Measurements from ENCODE around the gene CRADD.

Gene CRADD

DNA sequence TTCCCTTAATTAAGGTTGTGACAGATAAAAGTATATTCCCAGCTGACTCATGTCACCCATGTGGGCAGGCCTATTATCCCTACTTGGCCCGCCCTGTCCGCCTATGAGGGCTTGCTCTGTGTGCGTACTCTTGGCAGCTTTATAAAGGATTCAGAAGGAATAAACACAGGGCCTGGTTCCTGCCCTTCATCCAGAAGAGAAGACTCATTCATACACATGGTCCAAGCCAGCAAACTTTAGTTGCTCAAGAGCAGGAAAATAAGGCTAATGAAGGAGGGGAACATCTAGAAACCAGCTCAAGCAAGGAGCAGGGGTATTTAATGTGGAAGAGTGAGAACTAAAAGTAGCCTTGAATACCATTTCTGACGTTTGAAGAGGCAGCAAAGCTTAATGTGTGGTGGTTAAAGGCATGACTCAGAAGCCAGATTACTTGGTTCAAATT lies 141.9 kb downstream of the CRADD start:
- no peak for DNase-seq

- no peak for DNase-seq
Measured at GRCh38 chr12:93823616-93824391, 146.6 kb downstream of the CRADD start.

DNA sequence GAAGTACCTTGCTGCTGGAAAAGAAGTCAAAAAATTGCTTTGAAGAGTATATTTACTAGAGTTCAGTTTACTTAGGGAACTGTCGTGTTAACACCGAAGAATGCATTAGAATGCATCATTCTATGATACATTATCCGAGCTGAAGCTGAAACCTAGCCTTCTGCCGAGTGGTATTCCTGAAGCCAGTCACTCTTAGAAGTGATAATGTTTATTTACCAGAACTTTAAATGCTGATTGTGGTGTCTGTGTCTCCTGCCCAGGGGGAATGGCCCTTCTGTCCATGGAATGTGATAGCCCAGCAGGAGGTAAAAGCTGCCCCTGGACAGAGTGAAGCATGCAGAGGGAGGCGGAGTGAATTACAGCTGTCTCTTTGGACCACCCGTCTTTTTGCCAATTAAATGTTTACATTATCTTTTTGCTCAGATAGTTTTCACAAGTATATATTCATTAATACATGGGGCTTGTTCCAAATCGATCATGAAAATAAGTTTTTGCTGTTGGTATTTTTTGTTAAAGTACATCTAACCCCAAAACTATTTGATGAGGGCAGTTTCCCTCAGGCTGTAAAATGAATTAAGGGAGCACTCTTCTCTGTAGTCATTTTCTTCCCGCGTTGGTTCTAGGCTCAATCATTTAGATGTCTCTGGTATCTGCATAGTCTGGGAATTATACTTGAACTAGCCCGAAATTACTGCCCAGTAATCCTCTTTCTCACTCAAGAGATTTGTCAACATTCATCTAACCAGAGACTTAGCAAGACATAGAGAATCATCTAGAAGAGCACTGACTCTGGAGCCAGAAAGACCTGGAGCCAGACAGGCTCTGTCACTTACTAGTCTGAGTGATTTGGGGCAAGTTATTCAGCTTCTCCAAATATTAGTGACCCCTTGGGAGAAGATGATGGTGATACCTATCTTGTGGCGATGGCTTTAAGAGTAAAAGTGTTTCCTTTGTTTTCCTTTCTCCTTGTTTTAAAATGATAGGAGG lies 147.6 kb downstream of the CRADD start:
- no peak for DNase-seq

- DNase-seq, result no peak
Measured at GRCh38 chr12:93825501-93825888, 148.3 kb downstream of the CRADD start.

DNA sequence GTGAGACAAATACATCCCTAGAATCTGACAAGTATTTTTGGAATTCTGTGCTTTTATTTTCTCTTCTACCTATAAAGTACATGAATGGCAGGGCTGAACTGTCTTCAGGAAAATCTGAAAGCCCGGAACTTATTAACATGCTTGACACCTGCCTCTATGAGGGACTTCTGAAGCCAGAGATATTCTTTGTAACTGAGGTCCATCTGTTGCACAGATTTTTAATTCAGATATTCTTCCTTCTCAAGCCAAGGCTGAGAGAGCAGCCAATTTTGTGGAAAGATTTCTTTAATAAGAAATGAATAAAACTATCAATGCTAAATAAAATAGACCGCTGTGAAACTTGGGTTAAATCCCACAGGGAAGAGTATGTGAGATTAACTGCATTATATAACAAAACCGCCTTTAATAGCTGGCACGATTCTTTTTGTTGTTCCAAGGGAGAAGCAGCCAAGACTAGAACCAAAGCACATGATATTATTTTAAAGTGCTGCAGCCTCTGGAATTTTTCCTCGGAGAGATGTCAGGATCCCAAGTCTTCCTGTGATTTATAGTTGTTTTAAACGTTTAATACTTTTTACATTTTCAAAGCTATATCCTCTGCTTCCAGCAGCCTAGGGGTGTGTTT lies 148.9 kb downstream of the CRADD start:
- DNase-seq, result no peak

GRCh38 chr12:93827179-93827578 lies 150.0 kb downstream of the CRADD start:
- no peak for DNase-seq

DNA sequence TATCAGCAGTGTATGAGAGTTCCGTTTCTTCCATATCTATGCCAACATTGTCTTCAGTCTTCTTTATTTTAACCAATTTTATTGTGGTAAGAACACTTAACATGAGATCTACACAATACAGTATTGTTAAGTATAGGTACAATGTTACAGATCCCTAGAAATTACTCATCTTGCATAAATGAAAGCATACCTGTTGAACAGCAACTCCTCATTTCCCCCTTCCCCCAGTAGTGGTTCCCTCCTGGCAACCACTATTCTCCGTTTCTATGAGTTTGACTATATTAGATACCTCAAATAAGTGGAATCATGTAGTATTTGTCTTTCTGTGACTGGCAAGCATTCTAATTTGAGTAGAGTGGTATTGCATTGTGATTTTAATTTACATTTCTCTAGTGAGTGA lies 150.5 kb downstream of the CRADD start:
- DNase-seq, result no peak

DNA sequence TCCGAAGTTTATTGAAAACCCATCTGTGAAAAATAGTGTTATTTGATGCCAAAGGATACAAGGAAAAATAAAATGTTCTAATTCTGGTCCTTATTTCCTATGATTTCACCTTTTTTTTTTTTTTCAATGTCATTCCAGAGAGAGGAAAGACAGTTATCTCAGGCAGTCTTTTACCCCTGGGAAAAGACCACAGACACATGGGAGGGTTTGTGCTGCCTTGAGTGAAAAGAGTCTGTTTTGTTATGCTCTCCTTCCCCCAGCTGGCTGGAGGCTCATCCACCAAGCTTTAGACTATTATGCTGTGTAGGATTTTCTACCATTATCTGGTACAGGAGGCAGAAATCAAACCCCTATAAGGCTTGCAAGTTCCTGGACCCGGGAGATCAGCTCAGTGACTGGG lies 151.8 kb downstream of the CRADD start:
- no peak for DNase-seq

DNA sequence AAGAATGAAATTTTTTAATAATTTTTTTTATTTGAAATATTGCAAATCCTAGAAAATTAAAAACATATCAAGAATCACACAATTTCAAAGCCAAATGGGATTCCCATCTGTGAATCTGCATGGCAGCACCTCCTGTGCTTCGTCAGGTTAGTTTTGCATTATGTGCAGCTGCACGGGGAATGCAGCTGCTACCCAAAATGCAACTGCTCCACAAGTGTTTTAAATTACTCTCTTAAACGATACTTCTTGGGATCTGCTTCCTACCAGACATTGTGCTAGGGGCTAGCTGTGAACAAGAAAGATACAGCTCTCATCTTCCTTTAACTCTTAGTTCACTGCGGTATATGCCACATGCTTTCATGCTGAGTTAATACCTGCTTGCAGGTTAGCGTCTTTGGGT lies 154.2 kb downstream of the CRADD start:
- no peak for DNase-seq

DNA sequence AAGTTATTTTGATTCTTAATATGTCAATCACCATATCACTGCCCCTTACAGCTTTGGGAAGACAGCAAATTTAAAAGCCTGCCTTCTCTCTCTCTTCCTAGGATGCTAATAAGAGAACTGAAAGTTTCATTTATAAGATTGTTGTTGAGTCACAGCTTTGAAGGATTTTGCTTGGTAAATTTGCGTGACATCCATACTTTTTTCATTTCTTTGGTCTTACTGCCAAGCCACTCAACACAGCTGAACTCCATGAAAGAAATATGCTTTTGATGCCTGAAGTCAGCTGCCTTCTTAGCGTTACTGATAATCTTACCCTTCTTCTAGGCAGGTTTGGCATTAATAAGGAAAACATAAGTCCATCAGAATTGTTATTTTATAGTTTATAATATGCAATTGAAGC lies 155.0 kb downstream of the CRADD start:
- no peak for DNase-seq

DNA sequence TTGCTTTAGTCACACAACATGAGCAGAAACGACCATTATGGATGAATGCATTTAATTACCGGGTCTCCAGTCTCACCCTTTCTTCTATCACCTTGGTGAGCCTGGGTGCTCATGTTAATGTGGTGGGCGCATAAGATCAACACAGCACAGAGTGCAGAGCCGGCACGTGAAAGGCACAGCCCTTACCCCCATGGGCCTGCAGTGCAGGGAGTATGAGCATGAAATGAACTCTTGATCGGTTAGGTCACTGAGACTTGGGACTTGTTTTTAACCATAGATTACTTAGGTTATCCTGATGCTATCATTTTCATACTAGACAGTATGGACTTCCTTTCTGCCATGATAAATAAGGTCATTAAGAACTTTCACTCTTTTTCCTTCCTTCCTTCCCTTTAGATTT lies 156.8 kb downstream of the CRADD start:
- DNase-seq, result no peak

DNA sequence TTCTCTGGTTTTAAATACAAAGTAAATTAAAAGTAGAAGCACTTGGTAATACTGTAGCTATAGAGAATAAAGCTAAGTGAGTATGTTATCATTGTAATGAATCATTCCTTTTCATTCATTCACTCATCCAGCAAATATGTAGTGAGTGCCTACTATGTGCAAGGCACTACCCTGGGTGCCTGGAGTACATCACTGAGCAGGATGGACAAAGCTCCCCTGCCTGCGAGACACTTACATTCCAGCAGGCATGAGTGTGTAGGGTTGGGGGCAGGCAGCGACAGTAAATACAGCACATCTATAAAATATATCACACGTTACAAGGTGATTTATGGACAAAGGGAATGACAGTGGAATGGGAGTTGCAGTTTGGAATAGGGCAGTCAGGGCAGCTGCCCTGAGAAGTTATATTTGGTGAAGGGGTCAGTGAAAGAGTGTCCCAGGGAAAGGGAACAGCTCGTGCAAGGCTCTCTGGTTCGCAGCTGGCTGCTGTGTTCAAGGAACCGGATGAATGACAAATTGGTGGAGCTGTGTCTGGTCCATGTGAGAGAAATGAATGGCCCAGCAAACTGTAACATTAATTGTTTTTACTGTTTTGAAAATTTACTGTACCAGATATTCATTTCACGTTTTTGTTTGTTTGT lies 159.6 kb downstream of the CRADD start:
- DNase-seq, result no peak

- DNase-seq, result no peak
Measured at GRCh38 chr12:93838193-93838592, 161.0 kb downstream of the CRADD start.

- no peak for DNase-seq
Measured at GRCh38 chr12:93839064-93839463, 161.9 kb downstream of the CRADD start.

GRCh38 chr12:93841671-93842070 lies 164.5 kb downstream of the CRADD start:
- no peak for DNase-seq

DNA sequence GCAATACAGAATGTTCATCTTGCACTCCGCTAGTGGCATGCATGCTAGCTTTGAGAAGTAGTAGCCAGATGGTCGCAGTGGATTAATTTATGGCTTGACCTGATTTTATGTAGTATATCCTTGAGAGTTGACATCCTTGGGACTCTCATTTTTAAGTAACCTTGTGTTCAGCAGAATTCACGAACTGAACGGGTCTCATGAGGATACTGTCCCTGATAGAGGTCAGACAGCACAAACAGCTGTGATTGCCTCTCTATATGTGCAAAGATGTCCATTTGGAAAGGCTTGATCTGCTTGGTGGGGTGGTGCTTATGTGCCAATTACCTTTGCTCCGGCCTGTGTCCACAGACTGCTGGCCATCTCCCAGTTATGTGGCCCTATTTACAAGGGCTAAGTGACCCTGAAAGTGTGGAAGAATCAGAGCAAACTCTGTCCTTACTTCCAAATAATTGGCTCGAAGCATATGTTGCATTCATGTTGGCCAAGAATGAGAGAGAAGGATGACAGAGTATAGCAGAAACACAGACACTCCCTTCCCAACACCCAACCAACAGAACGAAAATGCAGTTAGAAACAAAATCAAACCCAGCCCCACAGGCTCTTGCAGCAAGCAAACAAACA lies 167.1 kb downstream of the CRADD start:
- DNase-seq, result no peak

DNA sequence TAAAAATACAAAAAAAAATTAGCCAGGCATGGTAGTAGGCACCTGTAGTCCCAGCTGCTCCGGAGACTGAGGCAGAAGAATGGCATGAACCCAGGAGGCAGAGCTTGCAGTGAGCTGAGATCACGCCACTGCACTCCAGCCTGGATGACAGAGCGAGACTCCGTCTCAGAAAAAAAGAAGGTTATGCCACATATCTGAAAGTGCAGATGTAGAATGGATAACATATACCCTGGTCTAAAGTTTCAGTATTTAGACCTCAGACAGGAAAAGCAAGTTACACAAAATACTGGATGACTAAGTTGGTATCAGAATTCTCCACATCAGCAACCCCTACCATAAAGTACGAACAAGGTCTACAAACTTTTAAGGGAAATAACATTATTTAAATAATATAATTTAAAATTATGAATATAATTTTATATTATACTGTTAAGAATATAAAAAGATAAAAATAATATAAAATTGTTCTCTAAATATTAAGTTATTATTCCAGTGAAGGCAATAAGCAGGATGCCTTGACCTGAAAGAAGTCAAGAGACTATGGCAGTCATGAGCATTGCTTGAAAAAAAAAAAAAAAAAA lies 169.9 kb downstream of the CRADD start:
- no peak for DNase-seq

GRCh38 chr12:93847517-93848474 lies 170.6 kb downstream of the CRADD start:
- DNase-seq, result no peak

DNA sequence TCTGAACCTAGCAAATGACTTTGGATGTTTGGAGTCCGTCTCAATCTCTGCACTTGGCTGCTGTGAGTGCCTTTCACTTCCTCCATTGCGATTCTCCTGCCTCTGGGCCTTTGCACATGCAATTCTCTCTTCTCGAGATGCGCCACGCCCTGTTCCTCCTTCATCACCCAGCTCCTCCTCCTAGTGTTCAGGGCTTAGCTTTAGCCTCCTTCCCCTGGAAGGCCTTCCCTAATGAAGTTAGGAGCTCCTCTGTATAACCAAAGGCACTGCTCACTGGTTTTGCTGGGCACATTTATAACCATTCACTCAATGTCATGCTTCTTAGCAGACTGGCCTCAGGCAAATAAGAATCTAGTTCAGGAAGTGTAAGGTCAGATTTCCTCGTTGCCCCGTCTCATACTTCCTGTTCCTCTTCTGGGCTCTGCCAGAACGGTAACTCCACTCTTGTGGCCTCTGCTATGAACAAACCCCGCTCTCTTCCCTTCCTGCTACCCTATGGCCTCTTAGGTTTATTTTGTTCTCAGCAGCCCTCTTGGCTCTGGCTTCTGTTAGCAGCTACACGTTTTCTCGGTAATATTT lies 171.4 kb downstream of the CRADD start:
- no peak for DNase-seq

GRCh38 chr12:93849946-93850345 lies 172.8 kb downstream of the CRADD start:
- DNase-seq, result no peak
